ENCODE results near the gene BRINP1. TPM values are rescaled to one million over a fixed set of nuclear protein-coding genes. Genes with fewer than 3 reads are reported as not detected.

BRINP1 gene
- total RNA-seq, 1 donor from 2014 or later: not detected

DNA sequence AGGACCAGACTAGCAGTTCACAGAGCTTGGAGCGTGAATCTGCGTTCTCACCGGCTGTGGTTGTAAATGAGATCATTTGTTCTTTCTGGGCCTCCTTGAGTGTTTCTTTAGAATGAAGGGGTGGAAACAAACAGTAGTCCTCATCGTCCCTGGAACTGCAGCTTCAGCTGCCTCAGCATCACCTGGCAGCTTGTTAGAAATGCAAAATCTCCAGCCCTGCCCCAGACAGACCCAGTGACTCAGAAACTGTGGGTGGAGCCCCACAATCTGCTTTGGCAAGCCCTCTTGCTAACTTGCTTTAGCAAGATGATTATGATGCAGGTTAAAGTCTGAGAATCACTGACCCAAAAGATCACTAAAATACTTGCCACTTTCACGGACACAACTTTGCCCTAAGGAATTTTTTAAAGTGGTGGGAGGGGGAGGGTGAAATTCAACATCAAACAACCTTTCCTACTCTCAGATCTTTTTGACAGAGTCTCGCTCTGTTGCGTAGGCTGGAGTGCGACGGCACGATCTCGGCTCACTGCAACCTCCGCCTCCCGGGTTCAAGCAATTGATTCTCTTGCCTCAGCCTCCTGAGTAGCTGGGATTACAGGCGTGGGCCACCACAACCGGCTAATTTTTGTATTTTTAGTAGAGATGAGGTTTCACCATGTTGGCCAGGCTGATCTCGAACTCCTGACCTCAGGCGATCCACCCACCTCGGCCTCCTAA lies 86.0 kb downstream of the BRINP1 start:
- intact Hi-C loops (cut with micrococcal nuclease): no loop called here

DNA sequence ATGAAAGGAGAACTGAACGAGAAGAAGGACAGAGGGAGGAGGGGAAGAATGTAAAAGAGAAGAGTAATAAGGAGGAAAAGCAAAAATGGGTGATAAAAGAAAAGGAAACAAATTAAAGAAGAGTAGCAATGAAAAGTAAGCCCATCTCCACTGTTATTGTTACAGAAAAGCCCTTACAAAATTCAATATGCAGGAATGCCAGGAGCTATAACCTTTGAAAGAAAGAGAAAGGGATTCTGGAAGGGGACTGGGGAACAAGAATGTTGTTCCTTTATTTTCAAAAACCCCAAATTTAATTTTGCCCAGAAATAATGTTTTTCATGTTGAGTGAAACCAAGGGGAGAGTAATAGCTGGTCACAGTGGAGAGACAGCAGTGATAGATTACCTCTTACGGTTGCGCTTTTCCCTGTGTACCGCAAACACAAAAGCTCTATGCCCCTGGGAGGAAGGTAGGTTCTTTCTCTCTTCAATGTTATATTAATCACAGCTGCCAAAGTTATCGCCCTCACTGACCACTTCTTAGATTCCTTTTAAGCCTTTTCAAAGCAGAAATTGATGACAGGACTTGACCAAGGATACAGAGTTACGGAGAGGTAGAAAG lies 86.7 kb downstream of the BRINP1 start:
- intact Hi-C loops (cut with micrococcal nuclease): no loop called here

DNA sequence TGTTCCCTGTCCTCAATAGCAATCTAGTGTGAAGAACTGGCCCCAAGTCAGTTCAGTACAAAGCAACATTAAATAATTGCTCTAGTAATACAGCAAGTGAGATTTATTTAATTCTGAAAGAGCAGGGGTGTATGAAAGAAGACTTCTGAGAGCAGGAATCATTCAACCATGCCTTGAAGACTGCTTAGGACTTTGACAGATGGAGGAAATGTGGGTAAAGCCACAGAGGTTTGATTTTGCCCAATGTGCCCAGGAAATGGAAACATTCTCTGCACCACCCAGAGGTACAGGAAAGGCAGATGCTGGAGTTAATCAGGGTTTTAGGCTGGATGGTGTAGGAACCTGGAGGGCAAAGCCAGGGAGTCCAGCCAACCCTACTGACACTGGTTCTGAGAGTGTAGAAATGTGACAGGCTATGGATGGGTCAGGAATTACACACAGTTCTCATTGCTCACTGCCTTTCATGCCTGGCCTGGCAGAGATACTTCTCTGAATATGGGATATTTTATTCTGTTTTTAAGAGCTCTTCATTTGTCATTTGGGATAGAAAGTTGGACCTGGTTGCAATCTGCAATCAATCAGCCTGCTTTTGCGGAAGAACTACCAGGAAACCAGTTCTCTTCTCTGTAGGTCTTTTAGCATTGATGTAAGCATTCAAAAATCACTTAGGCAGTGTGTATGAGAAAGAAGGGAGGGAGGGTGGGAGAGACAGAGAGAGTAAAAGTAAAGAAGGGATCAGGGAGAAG lies 88.3 kb downstream of the BRINP1 start:
- intact Hi-C loops (cut with micrococcal nuclease): no loop called here

DNA sequence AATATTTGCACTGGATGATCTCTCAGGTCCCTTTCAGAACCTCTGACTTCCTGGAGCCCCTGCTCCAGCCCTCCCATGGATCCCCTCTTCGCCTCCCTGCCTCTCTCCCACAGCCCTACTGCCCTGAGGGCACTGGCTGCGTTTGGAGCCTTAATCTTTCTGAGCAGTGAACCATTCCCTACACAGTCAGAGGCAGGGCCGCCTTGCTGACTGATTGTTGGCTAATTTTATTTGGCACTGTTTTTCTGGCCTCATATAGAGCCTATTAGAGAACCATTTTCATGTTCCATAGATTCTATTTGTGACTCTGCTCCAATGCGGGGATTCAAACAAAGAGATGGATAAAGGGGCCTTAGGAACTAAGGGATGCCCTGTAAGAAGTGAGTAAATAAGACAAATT lies 91.1 kb downstream of the BRINP1 start:
- intact Hi-C loops (cut with micrococcal nuclease): no loop called here

DNA sequence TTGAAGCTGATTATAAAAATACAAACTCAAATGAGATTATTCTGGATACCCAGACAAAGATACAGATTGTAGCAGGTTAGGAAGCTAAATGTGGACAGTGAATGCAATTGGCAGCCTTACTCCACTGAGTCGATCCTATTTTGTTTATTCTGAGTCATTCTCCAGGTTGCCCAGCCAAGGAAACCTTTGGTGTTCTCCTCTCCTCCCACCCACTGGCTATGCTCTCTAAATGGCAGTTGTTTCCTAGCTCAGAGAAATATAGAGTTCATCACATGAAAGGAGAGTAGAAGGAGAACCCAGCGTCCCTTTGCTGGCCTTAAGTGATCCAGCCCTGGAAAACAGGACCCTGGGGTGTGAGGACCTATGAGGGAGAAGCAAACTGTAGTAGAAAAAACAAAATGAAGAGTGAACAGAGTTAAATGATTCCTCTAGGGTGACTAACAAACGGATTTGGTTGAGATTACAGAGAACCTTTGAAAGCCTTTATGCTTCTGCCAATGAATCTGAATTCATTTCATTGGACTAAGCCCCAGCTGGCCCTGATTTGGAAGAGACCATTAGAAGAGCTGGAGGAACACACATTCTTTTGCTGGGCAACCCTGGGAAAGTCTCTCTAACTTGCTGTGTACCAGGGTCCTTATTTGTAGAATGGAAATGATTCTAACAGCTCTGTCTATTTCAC lies 95.1 kb downstream of the BRINP1 start:
- intact Hi-C loops (cut with micrococcal nuclease): no loop called here

DNA sequence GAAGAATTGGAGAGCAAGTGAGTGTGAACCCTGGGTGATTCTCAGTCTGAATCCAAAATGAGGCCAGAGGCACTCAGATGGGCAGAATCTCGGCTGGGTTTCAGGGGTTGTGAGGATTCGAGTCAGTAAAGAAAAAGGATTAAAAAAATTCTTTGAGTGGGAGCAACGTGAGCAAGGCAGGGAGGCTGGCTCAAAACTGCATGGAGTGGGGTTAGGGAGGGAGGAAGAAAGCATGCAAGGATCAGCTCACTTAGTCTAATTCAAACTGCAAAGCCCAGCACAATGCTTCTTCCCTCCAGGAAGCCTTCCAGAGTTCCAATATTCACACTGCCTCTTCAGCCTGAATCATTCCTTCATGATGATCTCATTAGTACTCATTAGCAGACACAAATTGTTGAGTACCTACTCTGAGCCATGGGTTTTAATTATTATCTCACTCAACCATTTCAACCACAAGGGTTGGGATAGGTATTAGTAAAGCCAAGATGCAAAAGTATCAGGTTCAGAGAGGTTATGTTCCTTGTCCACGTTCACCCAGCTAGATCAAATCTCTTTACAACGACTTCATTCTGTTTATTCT lies 95.8 kb downstream of the BRINP1 start:
- intact Hi-C loops (cut with micrococcal nuclease): no loop called here

DNA sequence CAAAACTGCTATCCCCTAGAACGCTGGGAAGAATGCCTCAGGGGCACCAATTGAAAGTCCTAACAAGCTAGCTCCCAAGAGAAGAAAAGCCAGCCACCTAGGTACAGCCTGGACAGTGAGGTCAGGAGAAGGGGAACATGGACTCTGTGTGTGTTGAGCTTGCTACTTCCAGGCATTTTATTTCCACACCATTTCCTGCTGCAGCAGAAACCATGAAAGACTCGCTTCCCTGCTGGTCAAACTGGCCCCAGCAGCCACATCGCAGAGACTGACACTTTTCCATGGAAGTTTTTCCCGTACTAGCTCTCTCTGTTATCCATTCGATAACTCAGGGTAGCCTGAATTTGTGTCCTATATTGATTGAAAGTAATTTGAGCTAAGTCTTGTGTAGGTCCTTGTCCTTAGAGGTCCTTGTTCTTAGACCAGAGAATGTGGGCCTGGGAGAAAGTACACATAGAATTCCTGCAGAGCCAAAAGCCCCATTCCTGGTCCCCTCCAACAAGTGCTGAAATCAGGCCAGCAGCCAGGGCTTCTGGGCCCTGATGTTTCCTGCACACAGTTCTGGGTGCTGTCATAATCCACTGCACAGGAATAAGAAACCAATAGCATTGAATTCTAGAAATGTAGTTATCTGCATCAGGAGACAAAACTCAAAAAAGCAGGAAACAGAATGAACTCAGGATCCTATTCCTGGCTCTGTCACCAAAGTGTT lies 96.6 kb downstream of the BRINP1 start:
- intact Hi-C loops (cut with micrococcal nuclease): no loop called here

DNA sequence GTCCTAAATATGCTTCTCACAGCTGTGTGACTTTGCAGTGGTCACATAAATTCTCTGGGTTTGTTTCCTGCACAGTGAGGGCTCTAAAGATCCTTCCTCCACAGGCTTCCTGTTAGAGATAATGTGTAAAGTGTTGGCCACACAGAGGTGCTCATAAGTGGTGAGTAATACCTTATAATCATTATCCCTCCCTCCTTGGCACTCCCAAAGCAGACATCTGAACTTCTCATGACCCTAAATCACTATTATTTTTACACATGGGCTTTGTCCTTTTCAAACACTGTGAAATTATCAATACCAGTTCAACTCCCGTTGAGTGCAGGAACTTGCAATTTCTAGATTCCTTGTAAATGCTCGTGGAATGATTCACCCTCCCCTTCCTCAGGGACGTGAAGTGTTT lies 100.2 kb downstream of the BRINP1 start:
- intact Hi-C loops (cut with micrococcal nuclease): no loop called here

DNA sequence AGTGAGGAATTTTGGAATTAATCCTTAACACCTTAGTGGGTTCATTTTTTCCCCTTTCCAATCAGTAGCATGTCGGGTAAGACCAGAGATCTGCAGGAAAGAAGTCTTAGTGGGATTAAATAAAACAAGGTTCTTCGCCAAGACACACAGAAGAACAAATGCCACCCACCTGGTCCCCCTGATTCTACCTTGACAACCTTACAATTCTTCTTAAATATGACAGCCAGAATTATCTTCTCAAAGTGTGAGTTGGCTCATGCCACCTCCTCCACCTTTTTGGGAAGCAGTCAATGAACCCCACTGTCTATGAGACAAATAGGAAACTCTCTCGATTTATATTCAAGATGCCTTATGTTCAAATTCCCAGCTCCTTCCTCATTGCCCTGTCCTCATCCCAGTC lies 105.1 kb downstream of the BRINP1 start:
- intact Hi-C loops (cut with micrococcal nuclease): no loop called here

DNA sequence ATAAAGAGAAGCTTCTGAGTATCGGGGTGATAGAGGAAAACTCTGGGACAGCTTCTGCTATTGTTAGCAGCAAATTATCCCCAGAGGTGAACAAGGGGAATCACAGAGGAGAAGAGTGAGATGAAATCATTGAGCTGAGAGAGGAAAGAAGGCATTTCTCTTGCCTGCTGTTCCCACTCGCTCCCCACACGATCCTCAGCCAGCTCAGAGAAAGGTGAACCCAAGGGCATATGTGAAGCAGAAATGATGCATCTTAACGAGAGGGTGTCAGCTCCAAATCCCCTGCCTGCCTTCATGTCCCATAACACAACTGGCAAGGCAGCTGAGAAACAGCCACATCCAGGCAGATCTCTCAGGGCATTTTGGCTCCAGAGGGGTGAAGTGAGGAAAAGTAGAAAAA lies 111.6 kb downstream of the BRINP1 start:
- intact Hi-C loops (cut with micrococcal nuclease): no loop called here

DNA sequence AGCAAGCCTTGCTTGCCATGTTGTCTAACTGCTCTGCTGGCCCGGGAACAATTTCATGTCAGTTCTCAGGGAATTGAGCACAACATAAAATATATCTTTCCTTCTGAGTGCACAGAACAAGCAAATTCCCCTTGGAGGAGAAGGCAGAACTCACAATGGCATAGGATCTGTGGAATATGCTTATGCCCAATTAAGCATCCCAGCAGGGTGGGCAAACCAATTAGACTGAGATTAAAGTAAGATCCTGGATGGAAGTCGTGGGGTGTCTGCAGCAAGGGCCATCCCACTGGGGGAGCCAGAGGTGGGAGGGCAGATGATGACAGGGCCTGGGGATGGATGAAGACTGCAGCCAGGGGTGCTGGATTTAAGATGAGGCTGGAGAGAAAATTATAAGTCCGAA lies 114.1 kb downstream of the BRINP1 start:
- intact Hi-C loops (cut with micrococcal nuclease): no loop called here

DNA sequence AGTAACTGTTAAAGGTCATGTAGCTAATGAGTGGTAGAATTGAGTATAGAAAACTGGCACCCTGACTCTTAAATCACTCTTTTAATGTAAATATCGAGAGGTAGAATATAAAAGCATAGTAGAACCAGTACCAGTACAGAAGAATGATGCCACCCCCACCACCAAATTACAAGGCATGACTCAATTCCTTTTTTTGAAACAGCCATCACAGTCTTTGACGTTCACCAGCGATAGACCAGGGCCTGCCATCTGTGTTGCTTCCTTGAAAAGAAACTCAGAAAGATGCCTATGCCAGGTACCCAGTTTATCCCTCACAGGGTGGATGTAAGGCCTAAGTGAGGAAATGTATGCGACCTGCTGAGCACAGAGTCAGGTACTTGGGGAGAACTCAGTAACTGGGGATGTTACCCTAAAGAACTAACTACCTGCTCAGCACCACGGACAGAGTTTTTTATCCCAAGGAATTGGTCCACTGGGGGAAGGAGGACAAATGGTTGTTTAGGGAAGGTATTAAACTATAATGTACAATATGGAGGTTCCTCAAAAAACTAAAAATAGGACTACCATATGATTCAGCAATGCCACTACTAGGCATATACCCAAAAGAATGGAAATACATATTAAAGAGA lies 116.5 kb downstream of the BRINP1 start:
- intact Hi-C loops (cut with micrococcal nuclease): no loop called here

DNA sequence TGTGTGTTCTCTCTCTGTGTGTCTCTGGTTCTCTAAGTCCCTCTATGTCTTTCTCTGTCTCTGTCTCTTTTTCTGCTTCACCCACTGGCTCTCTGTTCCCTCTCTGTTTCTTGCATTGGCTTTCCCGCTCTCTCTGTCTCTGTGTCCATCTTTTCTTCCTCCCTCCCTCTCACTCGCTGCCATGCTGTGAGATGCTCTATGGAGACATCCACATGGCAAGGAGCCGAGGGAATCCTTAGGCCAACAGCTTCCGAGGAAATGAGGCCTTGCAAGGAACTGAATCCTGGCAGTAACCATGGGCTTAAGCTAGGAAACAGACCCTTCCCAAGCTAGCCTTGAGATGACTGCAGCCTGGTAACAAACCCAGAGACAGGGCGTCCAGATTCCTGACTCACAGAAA lies 117.3 kb downstream of the BRINP1 start:
- intact Hi-C loops (cut with micrococcal nuclease): no loop called here

DNA sequence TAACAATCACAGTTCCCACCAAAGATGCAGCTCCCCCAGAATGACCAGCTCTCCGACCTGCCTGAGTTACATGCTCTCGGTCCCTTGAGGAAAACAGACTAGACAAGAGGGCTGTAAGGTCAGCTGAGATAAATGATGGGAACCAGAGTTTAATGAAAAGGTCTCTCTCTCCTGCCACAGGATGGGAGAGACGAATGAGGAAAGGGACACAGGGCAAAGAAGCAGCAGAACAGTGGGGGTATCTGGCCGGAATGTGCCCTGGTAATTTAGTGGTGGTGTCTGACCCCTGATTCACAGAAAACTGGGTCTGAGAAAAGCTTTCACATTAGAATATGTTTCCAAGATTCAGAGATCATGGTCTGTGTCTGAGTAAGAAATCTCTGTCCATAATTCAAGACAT lies 118.5 kb downstream of the BRINP1 start:
- intact Hi-C loops (cut with micrococcal nuclease): no loop called here

DNA sequence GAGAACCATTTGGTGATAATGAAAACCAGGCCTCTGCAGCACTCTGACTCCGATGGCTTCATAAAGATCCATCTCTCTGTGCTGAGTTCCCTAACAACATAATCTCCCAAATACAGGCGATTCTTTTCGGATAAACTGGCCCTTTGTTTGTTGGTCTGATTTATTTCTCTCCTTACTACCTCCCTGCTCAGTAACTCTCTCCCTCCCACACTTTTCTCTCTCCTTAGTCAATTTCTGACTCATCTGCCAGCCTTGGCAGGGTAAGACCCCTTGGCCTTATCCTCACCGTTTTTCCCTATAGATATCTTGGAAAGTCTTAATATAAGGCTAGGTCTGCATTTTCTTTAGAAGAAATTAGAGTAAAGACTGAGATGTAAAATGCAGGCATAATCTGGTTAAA lies 128.7 kb downstream of the BRINP1 start:
- intact Hi-C loops (cut with micrococcal nuclease): no loop called here

DNA sequence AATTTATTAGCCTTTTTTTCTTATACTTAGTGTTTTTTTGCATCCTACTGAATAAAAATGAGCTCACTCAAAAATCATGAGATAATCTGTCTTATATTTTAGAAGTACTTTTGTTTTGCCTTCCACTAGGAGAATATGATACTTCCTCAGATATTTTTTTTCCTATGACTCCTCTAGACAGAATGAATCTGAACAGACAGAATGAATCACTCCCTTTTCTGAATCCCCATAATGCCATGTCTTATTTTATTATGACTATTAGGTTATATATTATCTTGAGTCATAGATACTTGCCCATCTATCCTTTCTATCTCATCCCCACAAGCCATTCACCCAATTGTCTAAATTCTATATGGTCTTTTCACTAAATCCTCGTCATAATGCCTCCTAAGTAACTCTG lies 134.6 kb downstream of the BRINP1 start:
- intact Hi-C loops (cut with micrococcal nuclease): no loop called here

DNA sequence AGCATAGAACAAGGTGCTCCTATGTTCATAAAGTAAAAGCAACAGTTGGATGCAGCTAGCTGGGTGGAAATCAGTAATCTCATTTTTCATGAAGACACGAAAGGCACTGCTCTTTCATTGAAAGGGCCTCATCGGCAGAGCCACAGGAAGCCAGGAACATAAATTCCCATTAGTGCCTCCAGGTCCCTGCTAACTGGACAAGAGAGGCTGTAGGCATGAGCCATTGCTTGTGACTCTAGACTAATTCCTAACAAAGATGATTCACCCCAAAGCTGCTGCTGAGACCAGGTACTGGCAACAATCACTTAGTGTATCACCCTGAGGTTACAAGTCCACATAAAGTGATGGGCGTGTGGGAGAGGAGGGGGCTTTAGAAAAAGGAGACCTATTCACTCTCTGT lies 141.8 kb downstream of the BRINP1 start:
- intact Hi-C loops (cut with micrococcal nuclease): no loop called here

DNA sequence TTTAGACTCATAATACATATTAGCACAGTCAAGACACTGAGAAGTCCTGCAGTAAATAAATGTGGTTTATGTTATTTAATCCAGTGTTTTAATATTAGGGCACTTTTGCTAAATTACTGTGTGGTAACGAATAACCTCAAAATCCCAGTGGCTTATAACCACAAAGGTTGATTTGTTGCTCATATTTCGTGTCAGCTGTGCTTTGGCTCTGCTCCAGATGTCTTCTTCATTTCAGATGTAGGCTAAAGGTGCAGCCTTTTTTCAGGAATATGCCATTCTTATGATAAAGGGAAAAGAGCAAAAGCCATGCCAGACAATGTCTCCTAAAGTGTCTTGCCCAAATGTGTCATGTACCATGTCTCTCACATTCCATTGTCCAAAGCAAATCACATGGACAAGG lies 144.8 kb downstream of the BRINP1 start:
- intact Hi-C loops (cut with micrococcal nuclease): no loop called here

DNA sequence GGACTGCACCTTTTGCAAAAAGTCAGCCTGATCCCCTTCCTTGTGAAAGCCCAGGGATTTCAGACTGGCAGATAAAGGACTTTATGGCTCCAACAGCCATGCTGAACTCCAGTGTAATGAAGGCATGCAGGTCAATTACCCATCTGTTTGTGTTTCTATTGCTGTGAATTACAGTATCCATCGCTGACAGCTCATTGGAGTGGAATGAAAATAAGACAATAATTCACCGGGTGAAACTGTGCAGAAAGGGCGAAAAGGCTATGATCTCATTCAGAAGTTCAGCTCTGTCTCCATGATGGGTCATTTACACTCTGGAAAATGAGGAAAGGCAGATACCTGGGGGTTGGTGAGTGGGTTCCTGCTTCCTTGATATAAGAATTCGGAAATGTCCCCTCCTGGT lies 148.0 kb downstream of the BRINP1 start:
- intact Hi-C loops (cut with micrococcal nuclease): no loop called here

DNA sequence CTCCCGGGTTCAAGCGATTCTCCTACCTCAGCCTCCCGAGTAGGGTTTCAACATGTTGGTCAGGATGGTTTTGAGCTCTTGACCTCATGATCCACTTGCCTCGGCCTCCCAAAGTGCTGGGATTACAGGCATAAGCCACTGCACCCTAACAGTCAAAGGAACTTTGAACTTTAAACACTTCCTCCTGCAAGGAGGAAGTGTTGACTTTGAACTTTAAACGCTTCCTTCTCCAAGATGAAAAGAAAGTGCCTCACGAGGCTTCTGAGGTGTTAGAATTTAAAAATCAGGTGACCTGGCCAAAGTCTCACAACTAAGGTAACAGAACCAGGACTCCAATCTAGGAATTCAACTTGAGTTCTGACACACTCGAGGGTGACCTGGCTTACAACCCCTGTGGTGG lies 150.9 kb downstream of the BRINP1 start:
- intact Hi-C loops (cut with micrococcal nuclease): no loop called here
